GM19395 (cell line): ENCODE measurements around the gene AQP5.

Experiments
- ATAC-seq: cut with Tn5 transposase; IDR thresholded peaks from one replicate; pipeline ENCODE4 v1.9.1; 2021; ENCODE audit warnings: mild to moderate bottlenecking, moderate library complexity; ENCODE audit not compliant: unreplicated experiment

Gene AQP5

GRCh38 chr12:49932023-49932422, 29.6 kb upstream of the AQP5 start:
- ATAC-seq, result no peak

GRCh38 chr12:49932533-49933130, 29.0 kb upstream of the AQP5 start:
- ATAC-seq, result no peak

- no peak for ATAC-seq
Observed at GRCh38 chr12:49933796-49934195, 27.9 kb upstream of the AQP5 start.

GRCh38 chr12:49934505-49934904, 27.2 kb upstream of the AQP5 start:
- ATAC-seq, result no peak

GRCh38 chr12:49936925-49937324, 24.7 kb upstream of the AQP5 start:
- ATAC-seq, result no peak

- no peak for ATAC-seq
Observed at GRCh38 chr12:49937639-49938300, 23.9 kb upstream of the AQP5 start.

- ATAC-seq, result no peak
Observed at GRCh38 chr12:49939307-49939706, 22.4 kb upstream of the AQP5 start.

GRCh38 chr12:49939707-49940106, 22.0 kb upstream of the AQP5 start:
- ATAC-seq, result no peak

GRCh38 chr12:49941556-49942511, 19.8 kb upstream of the AQP5 start:
- ATAC-seq, result no peak

GRCh38 chr12:49942512-49942893, 19.2 kb upstream of the AQP5 start:
- ATAC-seq, result no peak

- no peak for ATAC-seq
Observed at GRCh38 chr12:49942921-49943624, 18.6 kb upstream of the AQP5 start.

GRCh38 chr12:49943625-49943960, 18.1 kb upstream of the AQP5 start:
- ATAC-seq, result no peak

- no peak for ATAC-seq
Observed at GRCh38 chr12:49944046-49944445, 17.6 kb upstream of the AQP5 start.

GRCh38 chr12:49944718-49945117, 17.0 kb upstream of the AQP5 start:
- ATAC-seq, result no peak

GRCh38 chr12:49945394-49946080, 16.1 kb upstream of the AQP5 start:
- ATAC-seq, result peak; percentile 67

- ATAC-seq, result no peak
Observed at GRCh38 chr12:49946086-49946485, 15.6 kb upstream of the AQP5 start.

- no peak for ATAC-seq
Observed at GRCh38 chr12:49946497-49946896, 15.2 kb upstream of the AQP5 start.

GRCh38 chr12:49947593-49948226, 14.0 kb upstream of the AQP5 start:
- ATAC-seq, result no peak

- no peak for ATAC-seq
Observed at GRCh38 chr12:49948866-49949845, 12.5 kb upstream of the AQP5 start.
